ENCODE measurements around the gene NOTO. TPM values are rescaled to one million over a fixed set of nuclear protein-coding genes. Genes with fewer than 3 reads are reported as not detected.
A peak's percentile ranks its signal among the peaks of the same experiment; 100 is the strongest.

Gene NOTO
- total and polyA plus RNA-seq, 10 of the 15 experiments (the other 5 are each of a cell fraction or from before 2014, with no cell fraction given): not detected

- no peak for TF ChIP-seq TCF3 (IDR thresholded peaks at IDR 0.05; ENCODE audit: borderline replicate concordance, insufficient read depth, low read depth, low read length)
- TF ChIP-seq TCF7 (IDR thresholded peaks at IDR 0.05; ENCODE audit: borderline replicate concordance): no peak
- no peak for TF ChIP-seq JUNB (IDR thresholded peaks at IDR 0.05)
- TF ChIP-seq STAT1 (conservative IDR thresholded peaks at IDR 0.05): no peak
- TF ChIP-seq CHD1 (IDR thresholded peaks at IDR 0.05; ENCODE audit: low read depth, low read length): no peak
- no peak for TF ChIP-seq E2F4 (IDR thresholded peaks at IDR 0.05; ENCODE audit: low read depth, low read length)
- TF ChIP-seq SIX5 (IDR thresholded peaks at IDR 0.05; ENCODE audit: low read depth, low read length, severe bottlenecking): no peak
- TF ChIP-seq ESRRA (IDR thresholded peaks at IDR 0.05; ENCODE audit: low read length): no peak
- TF ChIP-seq ZBED1 (IDR thresholded peaks at IDR 0.05; ENCODE audit: borderline replicate concordance): no peak
- TF ChIP-seq NR2C1 (IDR thresholded peaks at IDR 0.05): peak; percentile 99
- TF ChIP-seq ZBTB33 (IDR thresholded peaks at IDR 0.05): no peak
- TF ChIP-seq IRF3 (IDR thresholded peaks at IDR 0.05): no peak
Measured at GRCh38 chr2:73214120-73215035, 12.0 kb downstream of the NOTO start, which contains the start of gene SMYD5 (continued).

Measured in GM12878 (cell line).